GM19467 (cell line): Measurements from ENCODE around the gene RAET1G.
"Not testable (repeated sequence)": the region's sequence is repeated elsewhere in the genome, so short reads cannot be mapped to it uniquely, and the experiment has no call there.

Experiments
- ATAC-seq: cut with Tn5 transposase; IDR thresholded peaks from one replicate; pipeline ENCODE4 v1.9.1; 2021; ENCODE audit warnings: mild to moderate bottlenecking, moderate library complexity; ENCODE audit not compliant: unreplicated experiment

RAET1G gene

DNA sequence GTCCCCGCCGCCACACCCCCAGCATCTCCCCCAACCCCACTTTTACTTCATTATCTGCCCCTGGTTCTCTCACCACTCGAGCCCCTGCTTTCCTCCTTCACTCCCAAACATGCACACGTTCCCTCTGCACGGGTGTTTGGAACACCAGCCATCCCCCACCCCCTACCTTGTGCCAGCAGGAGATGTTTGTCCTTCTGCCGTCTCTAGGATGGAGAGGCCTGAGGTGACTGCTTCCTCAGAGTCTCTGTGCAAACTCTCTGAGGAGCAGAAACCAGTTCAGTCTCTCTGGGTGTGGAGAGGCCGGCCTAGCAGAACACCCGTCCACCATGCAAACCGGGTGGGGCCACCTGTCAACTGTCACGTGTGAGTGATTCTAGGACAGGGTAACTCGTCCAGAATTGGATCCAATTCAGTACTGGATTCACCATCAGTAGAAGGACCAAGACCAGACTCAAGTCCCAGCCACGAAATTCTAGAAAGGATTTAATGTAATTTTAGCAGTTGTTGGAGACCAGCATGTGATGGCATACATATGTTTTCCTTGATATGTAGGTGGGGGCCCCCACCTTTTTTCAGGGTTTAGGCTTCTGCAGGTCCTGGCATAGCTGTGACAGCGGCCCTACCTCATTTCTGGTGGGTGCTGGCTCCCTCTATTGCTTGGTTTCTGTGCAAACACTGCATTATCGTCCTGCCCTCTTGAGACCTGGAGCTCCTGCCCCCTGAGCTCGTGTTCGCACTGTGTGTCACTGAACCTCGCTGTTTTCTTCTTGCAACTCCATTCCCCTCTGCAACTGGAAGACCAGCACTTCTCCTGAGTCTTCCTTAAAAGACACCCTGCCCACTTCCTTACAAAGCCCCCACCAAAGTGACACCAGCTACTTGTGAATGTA lies 24.8 kb downstream of the RAET1G start, which contains the start of gene RAET1E:
Gene RAET1E (minus strand): TSS at position 259 of the 890 bp plus-strand sequence. CDS start 7,212 bp downstream, outside the sequence.
- no peak for ATAC-seq

DNA sequence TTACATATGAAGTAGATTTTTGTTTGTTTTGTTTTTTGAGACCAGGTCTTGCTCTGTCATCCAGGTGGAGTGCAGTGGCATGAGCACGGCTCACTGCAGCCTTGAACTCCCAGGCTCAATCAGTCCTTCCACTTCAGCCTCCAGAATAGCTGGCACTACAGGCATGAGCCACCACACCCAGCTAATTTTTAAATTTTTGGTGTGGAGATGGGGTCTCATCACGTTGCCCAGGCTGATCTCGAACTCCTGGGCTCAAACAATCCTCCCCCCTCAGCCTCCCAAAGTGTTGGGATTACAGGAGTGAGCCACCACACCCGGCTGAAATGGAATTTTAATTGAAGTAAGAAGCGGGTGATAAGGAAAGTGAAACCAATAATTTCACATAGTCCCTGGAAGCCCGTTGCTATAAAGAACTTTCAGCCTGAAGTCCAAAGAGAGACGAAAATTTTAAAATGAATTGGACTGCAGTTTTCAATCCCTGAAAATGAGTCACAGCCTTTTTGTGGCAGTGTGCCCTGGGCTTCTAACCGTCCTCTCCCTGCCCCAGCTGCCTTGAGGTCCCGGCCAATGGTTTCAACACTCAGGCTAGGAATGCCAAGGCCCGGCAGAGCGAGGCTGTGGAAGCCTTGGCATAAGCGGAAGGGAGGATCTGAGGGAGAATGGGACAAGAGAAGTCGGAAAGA lies 25.8 kb downstream of the RAET1G start:
- no peak for ATAC-seq

DNA sequence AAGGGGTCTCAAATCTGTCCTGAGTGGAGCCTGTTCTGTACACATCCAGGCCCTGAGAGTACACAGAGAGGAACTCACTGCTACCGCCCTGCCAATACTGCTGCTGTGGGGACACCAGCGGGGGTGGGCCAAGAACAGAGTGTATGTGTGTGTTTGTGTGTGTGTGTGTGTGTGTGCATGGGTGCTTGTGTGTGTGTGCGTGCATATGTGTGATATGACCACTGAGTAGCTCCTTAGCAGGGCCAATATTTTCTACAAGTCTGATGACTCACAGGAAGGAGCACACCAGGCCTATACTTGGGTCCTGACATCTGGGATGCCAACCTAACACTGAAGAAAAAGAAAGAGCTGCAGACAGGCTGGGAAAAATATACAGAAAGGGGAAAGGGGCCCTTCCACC lies 26.4 kb downstream of the RAET1G start:
- no peak for ATAC-seq

GRCh38 chr6:149895833-149896271 lies 27.1 kb downstream of the RAET1G start:
- ATAC-seq = no peak

GRCh38 chr6:149895048-149895590 lies 27.8 kb downstream of the RAET1G start:
- ATAC-seq = no peak

GRCh38 chr6:149891864-149892263 lies 31.1 kb downstream of the RAET1G start:
- not testable (repeated sequence) for ATAC-seq

DNA sequence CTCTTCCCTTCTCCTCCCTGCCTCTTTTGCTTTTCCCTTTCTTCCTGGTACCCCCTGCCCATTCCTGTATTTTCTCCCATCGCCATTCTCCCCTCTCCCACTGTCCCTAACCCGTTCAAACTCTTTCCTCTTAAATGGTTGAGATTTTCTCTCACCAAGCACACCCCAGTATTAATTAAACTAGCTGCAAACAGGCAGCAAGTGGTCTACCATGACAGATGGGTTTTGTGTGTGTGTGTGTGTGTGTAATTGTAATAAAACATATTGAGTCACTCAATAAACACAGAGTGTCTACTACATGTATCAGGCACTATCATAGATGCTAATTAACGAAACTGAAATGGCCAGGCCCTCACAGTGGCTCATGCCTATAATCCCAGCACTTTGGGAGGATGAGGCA lies 31.7 kb downstream of the RAET1G start:
- ATAC-seq = no peak

- ATAC-seq = no peak
Measured at GRCh38 chr6:149890629-149891045, 32.3 kb downstream of the RAET1G start.

DNA sequence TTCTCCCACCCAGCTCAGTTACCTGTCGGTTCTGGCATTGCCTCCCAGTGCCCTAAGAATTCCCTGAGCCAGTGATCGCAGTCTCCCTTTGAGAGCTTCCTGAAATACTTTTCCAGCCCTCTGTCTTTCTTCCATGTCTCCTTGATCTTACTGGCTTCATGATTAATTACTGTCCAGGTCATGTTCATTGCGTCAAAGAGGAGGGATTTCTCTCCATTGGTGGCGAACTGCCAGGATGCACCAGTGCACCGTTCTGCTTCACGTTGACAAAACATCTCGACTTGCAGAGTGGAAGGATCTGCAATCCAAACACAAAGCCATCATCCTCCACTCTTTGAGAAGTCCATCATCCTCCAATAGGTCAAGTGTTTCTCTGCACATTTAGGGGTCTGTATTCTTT lies 33.6 kb downstream of the RAET1G start:
- no peak for ATAC-seq

- no peak for ATAC-seq
Measured at GRCh38 chr6:149888659-149889058, 34.3 kb downstream of the RAET1G start.

DNA sequence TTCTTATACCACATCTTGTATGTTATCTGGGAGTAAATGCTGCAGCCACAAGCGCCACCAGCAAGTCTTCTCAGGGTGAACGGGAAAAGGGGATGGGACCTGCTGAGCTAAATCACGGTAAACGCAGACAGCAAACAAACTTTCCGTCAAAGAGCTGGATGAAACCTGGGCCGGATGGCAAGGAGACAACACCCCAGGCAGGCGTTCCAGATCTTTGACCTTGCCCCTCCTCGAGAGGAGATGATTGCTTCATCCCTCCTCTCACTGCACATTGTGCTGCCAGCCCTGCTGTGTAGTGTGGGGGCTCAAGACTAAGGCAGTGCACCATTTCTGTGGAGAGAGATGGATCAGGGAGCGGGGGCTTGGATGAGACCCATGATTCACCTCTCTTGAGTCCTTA lies 34.8 kb downstream of the RAET1G start:
- no peak for ATAC-seq

- ATAC-seq = no peak
Measured at GRCh38 chr6:149887343-149887742, 35.6 kb downstream of the RAET1G start.

DNA sequence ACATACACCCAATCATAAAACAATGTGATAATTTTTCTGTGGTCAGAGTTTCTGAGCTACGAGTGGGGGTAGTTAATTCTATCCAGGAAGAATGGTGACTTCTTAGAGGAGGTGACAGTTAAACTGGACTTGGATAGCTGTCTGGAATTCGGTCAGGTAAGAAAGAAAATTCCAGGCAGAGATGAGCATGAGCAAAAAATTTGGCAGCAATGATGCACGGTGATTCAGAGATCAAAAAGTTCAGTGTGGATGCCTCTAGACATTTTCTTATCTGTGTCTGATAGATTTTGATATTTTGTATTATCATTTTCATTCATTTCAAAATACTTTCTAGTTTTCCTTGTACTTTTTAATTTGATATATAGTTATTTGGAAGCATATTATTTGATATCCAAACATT lies 37.0 kb downstream of the RAET1G start:
- no peak for ATAC-seq

- ATAC-seq = no peak
Measured at GRCh38 chr6:149884617-149885016, 38.3 kb downstream of the RAET1G start.

DNA sequence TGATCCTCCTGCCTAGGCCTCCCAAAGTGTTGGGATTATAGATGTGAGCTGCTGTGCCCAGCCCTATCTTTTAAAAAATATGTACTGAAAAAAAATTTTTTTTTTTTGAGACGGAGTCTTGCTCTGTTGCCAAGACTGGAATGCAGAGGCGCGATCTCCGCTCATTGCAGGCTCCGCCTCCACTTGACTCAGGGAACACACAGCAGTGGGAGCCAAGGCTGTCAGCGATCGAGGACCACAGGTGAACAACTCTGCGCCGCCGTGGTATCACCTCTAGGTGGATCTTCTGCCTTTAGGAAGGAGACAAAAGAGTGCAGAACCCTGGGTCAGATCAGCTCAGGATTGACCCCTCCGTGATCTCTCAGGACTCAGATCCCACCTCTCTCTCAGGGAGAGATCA lies 38.7 kb downstream of the RAET1G start:
- ATAC-seq = no peak

DNA sequence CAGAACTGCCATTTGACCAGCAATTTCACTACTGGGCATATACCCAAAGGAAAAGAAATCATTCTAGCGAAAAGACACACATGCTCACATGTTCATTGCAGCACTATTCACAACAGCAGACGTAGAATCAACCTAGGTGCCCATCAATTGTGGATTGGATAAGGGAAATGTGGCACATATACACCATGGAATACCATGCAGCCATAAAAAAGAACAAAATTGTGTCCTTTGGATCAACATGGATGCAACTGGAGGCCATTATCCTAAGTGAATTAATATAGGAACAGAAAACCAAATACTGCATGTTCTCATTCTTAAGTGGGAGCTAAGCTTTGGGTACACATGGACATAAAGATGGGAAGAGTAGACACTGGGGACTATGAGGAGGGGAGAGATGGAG lies 41.1 kb downstream of the RAET1G start:
- no peak for ATAC-seq

- no peak for ATAC-seq
Measured at GRCh38 chr6:149881066-149881766, 41.7 kb downstream of the RAET1G start.

DNA sequence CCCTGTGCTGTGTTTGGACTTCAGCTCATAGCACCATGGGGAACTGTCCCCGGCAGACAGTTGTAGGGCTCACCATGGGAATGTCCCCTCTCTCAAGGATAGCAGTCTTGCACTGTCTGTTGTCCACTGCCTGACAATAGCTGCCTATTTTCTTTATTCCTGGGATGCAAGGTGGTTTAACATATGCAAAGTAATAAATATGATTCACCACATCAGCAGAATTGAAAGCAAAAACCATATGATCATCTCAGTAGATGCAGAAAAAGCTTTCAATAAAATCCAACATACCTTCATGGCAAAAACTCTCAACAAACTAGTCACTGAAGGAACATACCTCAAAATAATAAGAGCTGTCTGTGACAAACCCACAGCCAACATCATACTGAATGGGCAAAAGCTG lies 45.3 kb downstream of the RAET1G start:
- no peak for ATAC-seq

DNA sequence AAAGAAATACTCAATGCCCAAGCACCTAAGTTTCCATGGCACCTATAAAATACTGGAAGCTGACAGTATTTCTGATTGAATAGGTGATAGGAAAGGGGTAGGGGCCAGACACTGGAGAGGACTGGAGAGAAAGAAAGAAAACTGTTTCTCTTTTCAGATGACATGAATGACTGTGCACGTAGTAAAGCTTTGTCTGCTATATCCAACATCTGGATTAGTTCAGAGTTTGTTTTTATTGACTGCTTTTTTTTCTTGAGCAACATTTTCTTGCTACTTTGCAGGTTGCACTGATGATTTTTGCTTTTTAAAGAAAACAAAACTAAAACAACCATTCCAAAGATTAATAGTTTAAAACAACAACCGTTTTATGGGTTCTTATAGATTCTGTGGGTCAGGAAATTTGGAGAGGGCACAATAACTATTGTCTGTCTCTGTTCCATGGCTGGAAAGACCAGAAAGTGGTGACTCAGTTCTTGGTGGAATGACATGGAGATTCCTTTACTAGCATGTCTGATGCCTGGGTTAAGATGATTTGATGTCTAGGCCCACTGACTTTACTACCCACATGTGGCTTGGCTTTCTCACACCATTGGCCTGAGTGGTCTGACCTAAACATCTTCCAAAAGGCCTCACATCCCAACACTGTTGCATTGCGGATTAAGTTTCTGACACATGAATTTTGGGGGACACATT lies 46.5 kb downstream of the RAET1G start:
- ATAC-seq = no peak

DNA sequence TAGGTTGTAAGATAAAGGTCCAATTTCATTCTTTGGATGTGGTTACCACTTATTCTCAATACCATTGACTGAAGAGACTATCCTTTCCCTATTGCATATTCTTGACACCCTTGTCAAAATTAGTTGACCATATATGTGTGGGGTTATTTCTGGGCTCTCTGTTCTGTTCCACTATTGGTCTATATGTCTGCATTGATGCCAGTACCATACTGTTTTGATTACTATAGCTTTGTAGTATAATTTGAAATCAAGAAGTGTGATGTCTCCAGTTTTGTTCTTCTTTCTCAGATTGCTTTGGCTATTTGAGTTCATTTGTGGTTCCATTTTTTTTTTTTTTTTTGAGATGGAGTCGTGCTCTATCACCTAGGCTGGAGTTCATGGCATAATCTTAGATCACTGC lies 50.7 kb downstream of the RAET1G start:
- no peak for ATAC-seq

DNA sequence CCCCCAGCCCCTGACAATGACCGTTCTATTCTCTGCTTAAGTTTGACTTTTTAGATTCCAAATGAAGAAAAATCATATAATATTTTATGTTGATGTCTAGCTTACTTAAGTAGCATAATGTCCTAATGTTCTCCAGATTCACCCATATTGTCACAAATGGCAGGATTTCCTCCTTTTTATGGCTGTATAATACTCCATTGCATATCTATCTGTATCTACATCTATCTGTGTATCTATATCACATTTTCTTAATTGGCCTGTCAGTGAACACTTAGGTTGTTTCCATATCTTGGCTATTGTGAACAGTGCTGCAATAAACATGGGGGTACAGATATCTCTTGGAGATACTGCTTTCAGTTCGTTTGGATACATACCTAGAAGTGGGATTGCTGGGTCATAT lies 51.7 kb downstream of the RAET1G start:
- ATAC-seq = no peak
